Measurements from ENCODE around the gene VBP1. TPM values are rescaled to one million over a fixed set of nuclear protein-coding genes. Genes with fewer than 3 reads are reported as not detected.
A peak's percentile ranks its signal among the peaks of the same experiment; 100 is the strongest.
"Not testable (repeated sequence)": the region's sequence is repeated elsewhere in the genome, so short reads cannot be mapped to it uniquely, and the experiment has no call there.

The VBP1 gene
- total RNA-seq, 2 experiments from 2014 or later = 72.3 to 86.4 TPM

DNA sequence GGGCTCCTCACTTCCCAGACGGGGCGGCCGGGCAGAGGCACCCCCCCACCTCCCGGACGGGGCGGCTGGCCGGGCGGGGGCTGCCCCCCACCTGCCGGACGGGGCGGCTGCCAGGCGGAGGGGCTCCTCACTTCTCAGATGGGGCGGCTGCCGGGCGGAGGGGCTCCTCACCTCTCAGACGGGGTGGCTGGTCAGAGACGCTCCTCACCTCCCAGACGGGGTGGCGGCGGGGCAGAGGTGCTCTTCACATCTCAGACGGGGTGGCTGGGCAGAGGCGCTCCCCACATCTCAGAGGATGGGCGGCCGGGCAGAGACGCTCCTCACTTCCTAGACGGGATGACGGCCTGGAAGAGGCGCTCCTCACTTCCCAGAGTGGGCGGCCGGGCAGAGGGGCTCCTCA, 7.5 kb downstream of the VBP1 start:
- H3K36me3 Mint-ChIP-seq (ENCODE audit: low read depth) = peaks cover 36% of the 10 kb centered on the region
- CTCF ChIA-PET; H3K4me3 Mint-ChIP-seq; H3K27me3 Mint-ChIP-seq; intact Hi-C loops (cut with DNase I, micrococcal nuclease); H3K9me3 Mint-ChIP-seq (ENCODE audit: low read depth); ATAC-seq; DNase-seq; H3K27ac Mint-ChIP-seq; H3K4me1 Mint-ChIP-seq; POLR2A ChIA-PET: not testable (repeated sequence)

GRCh38 chrX:155225774-155226173, 9.5 kb downstream of the VBP1 start:
- H3K27me3 Mint-ChIP-seq = no peaks in the 10 kb centered on the region
- no peaks in the 10 kb centered on the region for H3K9me3 Mint-ChIP-seq (ENCODE audit: low read depth)
- H3K36me3 Mint-ChIP-seq (ENCODE audit: low read depth) = peaks cover 46% of the 10 kb centered on the region
- intact Hi-C loops (cut with DNase I, micrococcal nuclease) = no loop called here
- peaks cover 10% of the 10 kb centered on the region for H3K4me1 Mint-ChIP-seq
- CTCF ChIA-PET = interaction anchor here (0.7 kb wide), 1 partner anchor 10 kb away, joined by 4 read pairs; the partner anchor contains the start of gene VBP1
- no peak for ATAC-seq
- H3K4me3 Mint-ChIP-seq = no peak overlapping the region
- DNase-seq = no peak
- POLR2A ChIA-PET = no interaction called here
- H3K27ac Mint-ChIP-seq = no peak overlapping the region

DNA sequence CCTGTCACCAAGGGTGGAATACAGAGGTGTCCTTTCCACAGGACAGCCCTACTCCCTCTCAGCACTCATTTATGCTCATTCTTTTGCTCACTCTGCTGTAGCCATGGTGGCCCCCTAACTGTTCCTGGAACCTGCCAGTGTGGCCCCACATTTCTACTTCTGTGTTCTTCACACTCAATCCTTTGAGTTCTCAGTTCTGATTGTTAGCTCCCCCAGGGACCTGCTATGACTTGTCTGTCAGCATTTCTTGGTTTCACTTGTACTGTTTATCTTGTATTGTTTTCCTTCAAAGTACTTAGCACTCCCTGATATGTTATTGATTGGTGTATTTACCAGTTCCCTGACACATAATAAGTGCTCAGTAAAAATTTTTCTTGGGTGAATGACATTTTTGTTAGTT, 14.9 kb downstream of the VBP1 start:
- ChIA-PET POLR2A (no interaction called here), CTCF (no interaction called here)
- Mint-ChIP-seq H3K4me3 (no peak overlapping the region), H3K9me3 (ENCODE audit: low read depth) (no peaks in the 10 kb centered on the region), H3K4me1 (peaks cover 14% of the 10 kb centered on the region), H3K27me3 (no peaks in the 10 kb centered on the region), H3K27ac (peak overlapping the region; percentile 55), H3K36me3 (ENCODE audit: low read depth) (peaks cover 36% of the 10 kb centered on the region)
- intact Hi-C loops (cut with DNase I, micrococcal nuclease) = no loop called here
- no peak for DNase-seq
- peak; percentile 26 for ATAC-seq

- Mint-ChIP-seq H3K4me3 (no peak overlapping the region), H3K9me3 (ENCODE audit: low read depth) (no peaks in the 10 kb centered on the region), H3K27me3 (no peaks in the 10 kb centered on the region), H3K36me3 (ENCODE audit: low read depth) (peaks cover 28% of the 10 kb centered on the region), H3K4me1 (peaks cover 6% of the 10 kb centered on the region), H3K27ac (no peak overlapping the region)
- ATAC-seq = no peak
- intact Hi-C loops (cut with DNase I, micrococcal nuclease) = no loop called here
- CTCF ChIA-PET = interaction anchor here (0.7 to 1.0 kb wide), 2 partner anchors 11 to 142 kb away, joined by 3 read pairs; no protein-coding TSS in a partner anchor
- POLR2A ChIA-PET = no interaction called here
- DNase-seq = no peak
Measured at GRCh38 chrX:155235891-155236290, 19.6 kb downstream of the VBP1 start.

GRCh38 chrX:155237719-155238118, 21.5 kb downstream of the VBP1 start:
- Mint-ChIP-seq H3K4me3 (no peak overlapping the region), H3K4me1 (no peaks in the 10 kb centered on the region), H3K27me3 (no peaks in the 10 kb centered on the region), H3K27ac (peak overlapping the region; percentile 35), H3K9me3 (ENCODE audit: low read depth) (no peaks in the 10 kb centered on the region), H3K36me3 (ENCODE audit: low read depth) (peaks cover 24% of the 10 kb centered on the region)
- DNase-seq (no peak), ATAC-seq (no peak)
- intact Hi-C loops (cut with DNase I, micrococcal nuclease) = no loop called here
- ChIA-PET CTCF (no interaction called here), POLR2A (no interaction called here)

DNA sequence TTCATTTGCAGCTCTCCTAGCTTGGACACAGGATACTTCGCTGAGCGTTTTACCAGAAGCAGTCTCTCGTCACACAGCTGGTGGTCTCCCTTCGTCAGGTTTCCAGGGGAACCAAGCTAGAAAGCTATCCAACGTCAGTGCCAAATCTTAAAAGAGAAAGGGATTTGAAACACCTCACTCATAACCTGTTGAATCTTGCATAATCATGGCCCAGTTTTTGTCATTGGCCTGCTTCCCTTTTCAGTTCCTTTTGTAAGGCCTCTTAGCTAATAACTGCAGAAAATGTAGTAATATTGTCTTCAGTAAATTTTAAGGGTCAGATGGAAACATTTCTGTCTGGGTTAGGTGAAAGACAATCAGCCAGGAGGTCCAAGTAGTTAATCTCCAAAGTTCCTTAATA, 26.0 kb downstream of the VBP1 start:
- intact Hi-C loops (cut with DNase I, micrococcal nuclease) = no loop called here
- no peaks in the 10 kb centered on the region for H3K27me3 Mint-ChIP-seq
- no peak overlapping the region for H3K27ac Mint-ChIP-seq
- ChIA-PET POLR2A (no interaction called here), CTCF (no interaction called here)
- ATAC-seq = no peak
- no peak overlapping the region for H3K4me3 Mint-ChIP-seq
- H3K9me3 Mint-ChIP-seq (ENCODE audit: low read depth) = no peaks in the 10 kb centered on the region
- H3K36me3 Mint-ChIP-seq (ENCODE audit: low read depth) = peaks cover 12% of the 10 kb centered on the region
- DNase-seq = no peak
- peaks cover 3% of the 10 kb centered on the region for H3K4me1 Mint-ChIP-seq

- Mint-ChIP-seq H3K9me3 (ENCODE audit: low read depth) (no peaks in the 10 kb centered on the region), H3K4me3 (no peak overlapping the region), H3K4me1 (peaks cover 6% of the 10 kb centered on the region), H3K27me3 (no peaks in the 10 kb centered on the region), H3K36me3 (ENCODE audit: low read depth) (peaks cover 4% of the 10 kb centered on the region), H3K27ac (no peak overlapping the region)
- intact Hi-C loops (cut with DNase I, micrococcal nuclease) = no loop called here
- DNase-seq (no peak), ATAC-seq (peak; percentile 36)
- ChIA-PET CTCF (no interaction called here), POLR2A (no interaction called here)
Measured at GRCh38 chrX:155246748-155247147, 30.5 kb downstream of the VBP1 start.

GRCh38 chrX:155247497-155247896, 31.2 kb downstream of the VBP1 start:
- ChIA-PET POLR2A (no interaction called here), CTCF (interaction anchor here (1.1 kb wide), 1 partner anchor 24 kb away, joined by 4 read pairs; no protein-coding TSS in a partner anchor)
- no peaks in the 10 kb centered on the region for H3K9me3 Mint-ChIP-seq (ENCODE audit: low read depth)
- no peak overlapping the region for H3K4me3 Mint-ChIP-seq
- H3K36me3 Mint-ChIP-seq (ENCODE audit: low read depth) = peaks cover 4% of the 10 kb centered on the region
- H3K4me1 Mint-ChIP-seq = peaks cover 6% of the 10 kb centered on the region
- ATAC-seq (no peak), DNase-seq (no peak)
- no peaks in the 10 kb centered on the region for H3K27me3 Mint-ChIP-seq
- intact Hi-C loops (cut with DNase I, micrococcal nuclease) = no loop called here
- H3K27ac Mint-ChIP-seq = no peak overlapping the region

GRCh38 chrX:155251391-155251790, 35.1 kb downstream of the VBP1 start:
- POLR2A ChIA-PET = no interaction called here
- DNase-seq (no peak), ATAC-seq (no peak)
- Mint-ChIP-seq H3K27ac (no peak overlapping the region), H3K4me3 (no peak overlapping the region), H3K36me3 (ENCODE audit: low read depth) (peaks cover 2% of the 10 kb centered on the region), H3K4me1 (peaks cover 8% of the 10 kb centered on the region), H3K9me3 (ENCODE audit: low read depth) (no peaks in the 10 kb centered on the region), H3K27me3 (no peaks in the 10 kb centered on the region)
- intact Hi-C loops (cut with DNase I, micrococcal nuclease) = no loop called here
- CTCF ChIA-PET = no interaction called here

GRCh38 chrX:155259752-155260151, 43.5 kb downstream of the VBP1 start:
- Mint-ChIP-seq H3K27ac (no peak overlapping the region), H3K36me3 (ENCODE audit: low read depth) (peaks cover 15% of the 10 kb centered on the region), H3K27me3 (no peaks in the 10 kb centered on the region), H3K9me3 (ENCODE audit: low read depth) (no peaks in the 10 kb centered on the region), H3K4me1 (peaks cover 27% of the 10 kb centered on the region), H3K4me3 (no peak overlapping the region)
- ChIA-PET POLR2A (no interaction called here), CTCF (no interaction called here)
- ATAC-seq (no peak), DNase-seq (no peak)
- intact Hi-C loops (cut with DNase I, micrococcal nuclease) = loop anchor here (5.0 kb wide), 3 partner anchors 42 to 623 kb away; partner anchors contain the start of genes VAMP7 (in 2 of the 2), FUNDC2 (in 1 of the 2) and VBP1 (in 1 of the 2)

- CTCF ChIA-PET = no interaction called here
- Mint-ChIP-seq H3K4me3 (peak overlapping the region; percentile 89), H3K4me1 (peaks cover 21% of the 10 kb centered on the region), H3K27me3 (no peaks in the 10 kb centered on the region), H3K9me3 (ENCODE audit: low read depth) (no peaks in the 10 kb centered on the region), H3K36me3 (ENCODE audit: low read depth) (peaks cover 13% of the 10 kb centered on the region), H3K27ac (peak overlapping the region; percentile 94)
- intact Hi-C loops (cut with DNase I, micrococcal nuclease) = loop anchor here (5.0 kb wide), 3 partner anchors 46 to 619 kb away; partner anchors contain the start of genes VAMP7 (in 2 of the 2), FUNDC2 (in 1 of the 2) and VBP1 (in 1 of the 2)
- ATAC-seq (peak; percentile 56), DNase-seq (no peak)
- POLR2A ChIA-PET = no interaction called here
Measured at GRCh38 chrX:155262970-155263754, 46.9 kb downstream of the VBP1 start.

All from activated CD4-positive, alpha-beta T cell treated with anti-CD3 and anti-CD28 coated beads for 36 hours (primary cell).